Muscle layer of colon (tissue), 2 donors: ENCODE data around the gene ZNF333.
"Not testable (repeated sequence)": the region's sequence is repeated elsewhere in the genome, so short reads cannot be mapped to it uniquely, and the experiment has no call there.

Experiments
- H3K27ac ChIP-seq: one replicate; pipeline ENCODE4 v1.7.0; 2013; ENCODE audit warnings: low read depth, mild to moderate bottlenecking, low read length, moderate library complexity
- H3K27me3 ChIP-seq, 2 donors: one replicate each; pipeline ENCODE4 v1.7.0; 2013; ENCODE audit warnings: low read length in 2 of 2, mild to moderate bottlenecking in 2 of 2; ENCODE audit not compliant: insufficient read depth in 2 of 2, control insufficient read depth in 1 of 2
- H3K36me3 ChIP-seq: one replicate; pipeline ENCODE4 v1.7.0; 2013; ENCODE audit warnings: mild to moderate bottlenecking, low read length; ENCODE audit not compliant: insufficient read depth
- H3K4me1 ChIP-seq: one replicate; pipeline ENCODE4 v1.7.0; 2013; ENCODE audit warnings: mild to moderate bottlenecking, low read length; ENCODE audit not compliant: insufficient read depth
- H3K4me3 ChIP-seq, 2 donors: one replicate each; pipeline ENCODE4 v1.7.0; 2013; ENCODE audit warnings: low read length in 2 of 2, low read depth in 1 of 2, mild to moderate bottlenecking in 1 of 2, moderate library complexity in 1 of 2
- H3K9ac ChIP-seq: one replicate; pipeline ENCODE4 v1.7.0; 2013; ENCODE audit warnings: low read length
- H3K9me3 ChIP-seq: one replicate; pipeline ENCODE4 v1.7.0; 2013; ENCODE audit warnings: mild to moderate bottlenecking, low read length
- donor health status: abdominal sarcoma.
- donor health status: Adenocarcinoma of cecum.

ZNF333 gene

GRCh38 chr19:14781713-14782536 lies 92.1 kb downstream of the ZNF333 start:
- not testable (repeated sequence) for H3K27me3 ChIP-seq, H3K27ac ChIP-seq, H3K9ac ChIP-seq, H3K36me3 ChIP-seq, H3K9me3 ChIP-seq, H3K4me1 ChIP-seq, H3K4me3 ChIP-seq

GRCh38 chr19:14782626-14783409 lies 93.0 kb downstream of the ZNF333 start:
- Histone ChIP-seq H3K36me3 (no peaks in the 10 kb centered on the region), H3K4me1 (no peaks in the 10 kb centered on the region), H3K27me3 (peaks cover 0 to 4% of the 10 kb centered on the region in 2 donors), H3K9ac (no peak overlapping the region), H3K27ac (no peak overlapping the region), H3K9me3 (no peaks in the 10 kb centered on the region), H3K4me3 (no peak overlapping the region)
